ENCODE results near the gene JUN. TPM values are rescaled to one million over a fixed set of nuclear protein-coding genes. Genes with fewer than 3 reads are reported as not detected.

Gene JUN
- total RNA-seq, 1 experiment from 2014 or later: 14.2 TPM

- H2BK120ac ChIP-seq (ENCODE audit: low read depth, low read length, poor library complexity, severe bottlenecking): no peak overlapping the region
- H3K23ac ChIP-seq (ENCODE audit: insufficient read length, low read depth, low read length): no peak overlapping the region
- H4K20me1 ChIP-seq (ENCODE audit: control insufficient read depth, insufficient read depth, insufficient read length): no peaks in the 10 kb centered on the region
- DNase-seq: no peak
- no peak overlapping the region for H4K8ac ChIP-seq (replicated peaks; ENCODE audit: insufficient read length, low read depth, low read length)
- H3K4ac ChIP-seq (ENCODE audit: low read depth, low read length): no peak overlapping the region
- no peak overlapping the region for H2BK12ac ChIP-seq (ENCODE audit: insufficient read length, low read depth, low read length)
- Mint-ChIP-seq H3K36me3 (ENCODE audit: insufficient read depth in 1 of 3, low read depth in 3 of 3) (no peaks in the 10 kb centered on the region), H3K27ac (no peak overlapping the region), H3K27me3 (ENCODE audit: low read depth) (no peaks in the 10 kb centered on the region; the same call in 1 of the 2 replicates), H3K4me3 (no peak overlapping the region), H3K9me3 (no peaks in the 10 kb centered on the region), H3K4me1 (peaks cover 5 to 6% of the 10 kb centered on the region in 2 experiments)
- H3T11ph ChIP-seq (ENCODE audit: low read length): no peak overlapping the region
- no peaks in the 10 kb centered on the region for H3K27me3 ChIP-seq (ENCODE audit: insufficient read depth, low read length)
- H3K14ac ChIP-seq (ENCODE audit: insufficient read depth, low read length): no peak overlapping the region
- no peak overlapping the region for H3K4me2 ChIP-seq (ENCODE audit: insufficient read depth, insufficient read length, low read length)
- H2BK20ac ChIP-seq (ENCODE audit: low read depth, low read length, poor library complexity, severe bottlenecking): no peak overlapping the region
- TF ChIP-seq CTCF (conservative IDR thresholded peaks at IDR 0.05): no peak
- H3K27ac ChIP-seq (ENCODE audit: insufficient read length, low read depth, low read length): no peak overlapping the region
- no peaks in the 10 kb centered on the region for H3K4me1 ChIP-seq (ENCODE audit: insufficient read depth, low read length)
- no peak overlapping the region for H2BK5ac ChIP-seq (ENCODE audit: insufficient read length, low read length)
- H3K56ac ChIP-seq (ENCODE audit: insufficient read length, low read depth, low read length): no peak overlapping the region
- H3K79me2 ChIP-seq (ENCODE audit: insufficient read depth, low read length): no peaks in the 10 kb centered on the region
- no peaks in the 10 kb centered on the region for H3K23me2 ChIP-seq (ENCODE audit: insufficient read length, low read depth, low read length, poor library complexity, severe bottlenecking)
- H2AFZ ChIP-seq (ENCODE audit: low read length): no peak overlapping the region
- H3K9me3 ChIP-seq (ENCODE audit: control insufficient read depth, low read depth, low read length): no peaks in the 10 kb centered on the region
- no peak overlapping the region for H3K9ac ChIP-seq (ENCODE audit: extremely low read depth, insufficient read length, low read length)
- H3K18ac ChIP-seq (ENCODE audit: insufficient read length, low read depth, low read length): no peak overlapping the region
- no peak overlapping the region for H2BK15ac ChIP-seq (ENCODE audit: low read depth, low read length)
- no CpG with 5 or more reads among the region's 3 CpGs for WGBS (ENCODE audit: extremely low coverage, insufficient read length, low lambda C conversion rate)
- H3K79me1 ChIP-seq (ENCODE audit: insufficient read depth, low read depth, low read length, poor library complexity, severe bottlenecking): no peaks in the 10 kb centered on the region
- H2AK5ac ChIP-seq (ENCODE audit: insufficient read length, low read length): no peak overlapping the region
- no peak overlapping the region for H4K5ac ChIP-seq (ENCODE audit: insufficient read length, low read depth, low read length)
- no peak overlapping the region for H4K91ac ChIP-seq (ENCODE audit: insufficient read length, low read depth, low read length)
Measured at GRCh38 chr1:58754073-58754613, 29.7 kb downstream of the JUN start.

Data from H9 (cell line).